ENCODE results near the gene CKAP4.

CKAP4 gene

DNA sequence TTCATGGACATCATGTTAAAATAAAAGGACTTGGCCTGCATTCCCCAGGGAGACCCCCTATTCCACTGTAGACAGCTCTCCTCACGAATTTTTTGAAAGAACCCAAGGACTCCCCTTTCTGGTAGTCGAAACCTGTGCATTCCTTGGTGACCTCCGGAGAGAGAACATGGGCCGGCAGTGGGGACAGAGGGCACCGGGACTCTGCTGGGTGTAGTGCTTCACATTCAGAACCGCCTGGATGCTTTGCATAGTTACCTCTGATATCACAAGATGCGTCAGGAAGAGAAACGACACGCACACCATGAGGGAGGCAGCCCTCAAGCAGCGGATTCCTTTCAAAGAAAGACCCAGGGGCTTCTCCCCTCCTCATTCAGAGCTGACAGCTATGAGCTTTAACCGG, 9.7 kb downstream of the CKAP4 start:
- DNase-seq, result no peak

DNA sequence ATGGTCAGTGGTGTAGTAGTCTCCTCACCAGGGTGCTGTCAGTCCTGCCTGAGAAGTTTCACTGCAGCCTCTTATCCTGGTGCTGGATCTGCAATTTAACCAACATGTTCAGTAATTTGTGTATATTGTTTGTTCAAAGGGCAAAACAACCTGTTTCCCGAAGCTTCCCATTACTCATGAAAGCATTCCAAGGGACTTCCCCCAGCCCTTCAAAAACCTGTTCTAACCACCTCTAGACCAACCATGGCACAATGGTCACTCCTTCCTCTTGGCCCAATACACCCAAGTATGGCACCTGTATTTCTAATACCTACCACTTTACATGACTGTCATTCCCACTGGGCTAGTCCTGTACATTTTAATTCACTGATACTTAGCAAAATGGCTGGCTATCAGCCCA, 12.1 kb downstream of the CKAP4 start:
- DNase-seq, result no peak

DNA sequence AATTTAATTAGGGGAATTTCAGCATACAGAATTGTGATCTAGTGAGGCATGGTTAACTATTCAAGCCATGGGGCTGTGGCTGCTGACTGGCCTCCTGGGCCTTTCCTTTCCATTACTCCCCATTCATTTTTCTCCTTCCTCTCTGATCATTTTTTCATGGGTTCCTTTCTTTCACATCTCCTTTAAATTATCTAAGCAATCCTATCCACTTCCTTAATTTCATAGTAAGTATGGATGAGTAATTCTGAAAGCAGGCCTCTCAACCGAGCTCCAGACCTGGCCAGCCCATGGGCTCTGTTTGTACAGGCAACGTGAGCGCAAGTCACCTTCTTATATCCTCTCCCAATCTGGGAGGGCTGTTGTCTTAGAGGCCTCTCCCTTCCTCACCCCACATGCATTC, 13.4 kb downstream of the CKAP4 start:
- DNase-seq, result no peak

DNA sequence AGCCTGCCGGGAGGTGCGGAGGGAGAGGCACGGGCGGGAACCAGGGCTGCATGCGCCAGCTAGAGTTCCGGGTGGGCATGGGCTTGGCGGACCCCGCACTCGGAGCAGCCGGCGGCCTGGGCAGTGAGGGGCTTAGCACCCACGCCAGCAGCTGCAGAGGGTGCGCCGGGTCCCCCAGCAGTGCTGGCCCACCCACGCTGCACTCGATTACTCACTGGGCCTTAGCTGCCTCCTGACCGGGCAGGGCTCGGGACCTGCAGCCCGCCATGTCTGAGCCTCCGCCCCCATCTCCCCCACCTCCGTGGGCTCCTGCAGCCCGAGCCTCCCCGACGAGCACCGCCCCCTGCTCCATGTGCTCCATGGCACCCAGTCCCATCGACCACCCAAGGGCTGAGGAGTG, 14.8 kb downstream of the CKAP4 start:
- DNase-seq, result no peak

DNA sequence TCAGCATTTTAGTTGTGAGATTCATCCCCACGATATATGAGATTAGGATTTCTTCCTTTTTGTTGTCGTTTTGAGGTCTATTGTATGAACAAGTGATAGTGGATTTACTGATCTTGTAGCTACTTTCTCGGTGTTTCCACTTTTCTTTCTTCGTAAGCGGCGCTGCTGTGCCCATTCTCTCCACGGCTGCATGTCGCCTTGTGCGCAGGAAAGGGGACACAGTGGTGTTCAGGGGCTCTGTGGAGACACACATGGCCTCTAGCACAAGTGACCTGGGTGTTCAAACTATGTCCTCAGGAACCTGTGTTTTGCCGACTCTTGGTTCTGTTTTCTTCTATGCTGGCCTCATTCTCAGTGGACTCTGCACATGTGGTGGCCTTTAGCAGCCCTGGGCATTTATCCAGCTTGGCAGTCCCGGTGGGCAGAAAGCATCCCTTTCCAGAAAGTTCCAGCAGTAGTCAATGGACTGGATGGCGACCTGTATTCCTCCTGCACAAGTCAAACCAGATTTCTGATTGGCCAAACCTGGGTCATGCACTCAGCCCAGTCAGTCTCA, 18.7 kb downstream of the CKAP4 start:
- DNase-seq, result no peak

DNA sequence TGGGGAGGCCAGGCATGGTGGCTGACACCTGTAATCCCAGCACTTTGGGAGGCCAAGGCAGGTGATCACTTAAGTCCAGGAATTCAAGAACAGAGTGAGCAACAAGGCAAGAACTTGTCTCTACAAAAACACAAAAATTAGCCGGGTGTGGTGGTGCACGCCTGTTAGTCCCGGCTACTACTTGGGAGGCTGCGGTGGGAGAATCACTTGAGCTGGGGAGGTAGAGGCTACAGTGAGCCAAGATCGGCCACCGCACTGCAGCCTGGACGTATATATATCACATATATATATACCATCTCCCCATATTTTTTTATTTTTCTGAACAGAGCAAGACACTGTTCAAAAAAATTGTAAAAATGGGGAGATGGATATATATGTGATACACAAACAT, 19.5 kb downstream of the CKAP4 start:
- DNase-seq, result no peak

DNA sequence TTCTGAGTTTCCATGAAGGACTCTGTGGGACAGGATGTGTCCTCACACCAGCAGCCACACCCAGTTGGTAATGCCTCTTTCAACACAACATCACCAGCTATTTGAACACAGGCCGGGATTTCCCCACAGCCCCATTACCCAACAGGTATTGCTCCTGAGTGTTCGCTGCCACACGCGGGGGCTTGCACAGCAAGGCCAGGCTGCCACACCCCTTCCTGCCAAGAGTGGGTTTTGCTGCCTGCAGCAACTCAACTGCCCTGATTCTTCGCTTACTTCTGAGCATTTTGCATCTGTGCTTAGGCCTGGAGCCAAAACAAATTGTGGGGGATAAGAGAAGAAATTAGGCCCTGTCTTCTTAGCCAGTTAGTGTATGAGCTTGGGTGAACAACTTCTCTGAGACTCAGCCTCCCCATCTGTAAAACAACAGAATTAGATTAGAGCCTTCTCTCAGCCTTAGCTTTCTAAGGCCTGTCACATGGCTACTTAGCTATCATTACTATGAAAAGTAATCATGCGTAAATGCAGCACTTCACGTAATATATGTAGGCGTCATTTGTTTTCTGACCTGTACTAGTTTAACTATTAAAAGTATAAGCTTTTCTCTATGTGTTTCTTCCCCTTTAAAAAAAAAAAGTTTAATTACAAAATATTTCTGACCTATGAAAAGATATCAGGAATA, 20.0 kb downstream of the CKAP4 start:
- DNase-seq, result peak; percentile 71

DNA sequence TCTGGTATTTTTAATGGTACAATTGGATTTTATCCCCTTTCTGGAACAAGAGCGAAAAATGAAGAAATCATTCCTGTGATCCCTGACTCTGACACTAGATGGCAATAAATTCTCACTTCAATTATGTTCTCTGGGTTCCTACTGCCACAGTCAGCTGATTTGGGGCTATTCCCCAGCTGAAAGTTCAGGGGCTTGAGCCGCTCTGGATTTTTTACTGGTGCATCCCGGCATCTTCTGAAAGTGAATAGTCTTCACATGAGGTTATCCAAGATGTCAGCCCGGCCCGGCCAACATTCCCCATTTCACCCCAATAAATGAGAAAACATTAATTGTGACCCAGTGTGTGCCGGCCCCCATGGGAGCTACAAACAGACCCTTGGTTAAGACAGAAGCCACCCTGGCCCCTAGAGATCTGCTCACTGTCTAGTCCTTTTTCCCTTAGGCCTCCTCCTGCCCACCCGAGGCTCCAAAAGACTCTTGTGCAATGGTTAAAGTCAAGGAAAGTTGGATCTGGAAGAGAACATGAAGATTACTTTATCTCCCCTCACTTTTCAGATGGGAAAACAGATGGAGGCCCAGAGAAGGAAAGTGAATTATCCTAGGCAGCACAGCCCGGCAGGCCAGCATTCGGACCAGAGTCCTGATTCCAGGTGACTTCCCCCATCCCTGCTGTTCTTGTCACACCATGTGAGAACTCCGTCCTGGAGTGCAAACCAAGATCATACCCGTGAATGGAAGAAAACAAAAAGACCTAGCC, 20.8 kb downstream of the CKAP4 start:
- peak; percentile 65 for DNase-seq

DNA sequence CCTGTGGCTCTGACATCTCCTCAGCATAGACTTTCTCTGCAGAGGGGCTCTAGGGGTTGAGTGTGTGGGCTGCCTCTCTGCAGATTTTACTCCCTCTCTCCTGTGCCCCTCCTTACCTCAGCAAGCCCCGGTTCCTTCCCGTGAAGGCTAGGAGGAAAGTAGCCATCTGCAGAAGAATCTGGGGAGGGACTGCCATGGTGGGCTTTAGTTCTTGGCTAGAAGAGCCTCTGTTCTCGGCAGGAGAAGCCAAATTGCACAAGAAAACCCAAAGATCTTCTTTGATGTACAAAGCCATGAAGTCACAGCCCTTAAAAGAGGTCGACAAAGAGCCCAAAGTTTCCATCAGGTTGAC, 23.5 kb downstream of the CKAP4 start:
- DNase-seq, result no peak

DNA sequence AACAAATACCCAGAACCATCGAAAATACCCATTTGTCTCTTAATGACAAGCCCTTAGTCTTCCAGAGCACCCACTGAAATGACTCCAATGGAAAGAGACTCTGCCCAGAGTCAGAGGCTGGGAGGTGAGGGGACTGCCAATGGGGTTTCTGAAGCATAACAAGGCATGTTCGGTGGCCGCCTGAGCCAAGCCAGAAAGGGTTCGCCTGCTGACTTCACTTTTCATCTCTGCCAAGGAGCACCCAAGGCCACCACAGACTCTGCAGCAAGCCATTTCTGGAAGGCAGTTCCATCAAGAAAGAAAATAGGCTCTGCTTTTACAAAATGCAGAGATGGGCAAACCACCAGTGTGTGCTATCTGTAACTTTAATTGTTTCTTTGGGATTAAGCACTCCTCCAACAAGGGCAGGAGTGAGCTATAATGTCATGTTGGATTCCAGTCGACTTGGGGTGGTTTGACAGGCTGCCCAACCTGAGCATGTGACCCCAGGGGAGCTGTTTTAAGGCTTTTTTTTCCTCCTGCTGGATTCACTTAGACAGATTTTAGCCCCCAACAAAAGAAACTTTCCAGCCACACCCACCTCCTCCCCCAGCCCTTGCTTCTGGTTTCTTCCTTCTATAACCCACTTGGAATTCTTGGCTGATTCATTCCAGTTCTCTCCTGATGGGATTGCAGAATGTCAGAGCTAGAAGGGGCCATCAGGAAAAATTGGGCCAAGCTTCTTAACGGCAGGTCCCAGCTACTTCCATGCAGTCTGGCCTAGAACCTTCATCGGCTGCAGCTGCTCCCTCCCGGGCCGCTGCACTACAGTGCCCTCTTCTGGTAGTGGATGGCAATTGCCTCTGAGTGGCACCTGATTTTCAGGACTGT, 24.1 kb downstream of the CKAP4 start:
- DNase-seq, result peak; percentile 88

DNA sequence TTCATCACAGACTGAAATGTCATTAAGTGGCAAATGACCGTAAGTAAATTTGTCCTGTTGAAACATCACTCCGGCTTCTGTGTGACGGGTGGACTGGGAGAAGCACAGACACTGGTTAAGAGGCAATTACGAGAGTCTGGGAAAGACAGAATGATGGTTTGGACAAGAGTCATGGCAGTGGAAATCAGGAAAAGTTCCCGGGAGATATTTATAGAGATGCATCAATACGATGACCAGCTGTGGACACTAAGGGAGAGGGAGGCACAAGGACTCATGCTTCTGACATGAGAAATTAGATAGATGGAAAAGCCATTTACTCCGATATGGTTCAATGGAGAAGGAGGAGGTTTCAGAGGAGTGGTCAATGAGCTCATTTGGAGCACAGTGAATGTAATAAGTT, 27.3 kb downstream of the CKAP4 start:
- DNase-seq, result no peak

DNA sequence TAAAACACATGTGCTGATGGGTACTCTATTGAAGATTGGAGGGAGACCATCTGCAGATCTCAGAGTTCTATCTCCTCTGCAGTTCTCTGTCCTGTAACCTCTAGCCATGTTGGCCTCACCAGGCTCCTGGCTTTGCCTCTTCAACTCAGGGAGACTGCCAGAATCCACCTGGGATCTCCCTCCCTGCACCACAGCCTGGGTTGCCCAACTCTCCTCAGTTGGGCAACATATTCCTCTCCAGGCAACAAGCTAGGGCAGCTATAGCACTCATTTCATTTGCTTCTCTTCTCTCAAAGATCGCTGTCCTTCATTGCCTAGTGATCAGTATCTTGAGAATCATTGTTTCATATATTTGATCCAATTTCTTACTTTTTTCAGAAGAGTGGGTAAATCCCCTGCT, 28.8 kb downstream of the CKAP4 start:
- DNase-seq, result no peak

DNA sequence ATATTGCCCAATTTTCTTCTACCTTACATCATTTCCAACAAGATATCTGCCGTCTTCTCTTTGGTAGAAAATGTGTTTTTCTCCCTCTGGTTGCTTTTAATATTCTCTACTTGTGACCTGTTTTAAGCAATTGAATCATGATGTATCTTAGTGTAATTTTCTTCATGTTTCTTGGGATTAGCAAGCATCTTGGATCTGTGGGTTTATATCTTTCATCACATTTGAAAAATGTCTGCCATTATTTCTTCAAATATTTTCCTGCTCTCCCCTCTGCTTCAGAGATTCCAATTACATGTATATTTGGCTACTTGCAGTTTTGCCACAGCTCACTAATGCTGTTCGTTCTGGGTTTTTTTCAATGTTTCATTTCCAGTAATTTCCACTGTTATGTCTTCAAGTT, 30.1 kb downstream of the CKAP4 start:
- DNase-seq, result no peak

DNA sequence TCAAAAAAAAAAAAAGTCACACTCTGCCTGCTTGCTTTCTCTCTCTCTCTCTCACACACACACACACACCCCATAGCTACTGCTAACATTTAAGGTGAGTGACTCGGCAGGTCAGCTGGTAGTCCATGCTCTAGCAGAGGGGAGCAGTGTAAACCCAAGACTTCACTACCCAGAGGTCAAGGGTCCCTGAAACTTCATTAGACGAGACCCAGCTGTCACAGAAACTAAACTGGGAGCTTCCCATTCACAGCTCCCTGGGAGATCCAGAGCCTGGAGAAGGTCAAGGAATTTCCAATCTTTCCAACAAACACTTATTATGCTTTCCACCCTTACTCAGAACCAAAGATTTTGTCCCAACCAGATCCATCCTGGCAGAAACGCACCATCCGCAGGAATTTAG, 33.2 kb downstream of the CKAP4 start:
- DNase-seq, result no peak

DNA sequence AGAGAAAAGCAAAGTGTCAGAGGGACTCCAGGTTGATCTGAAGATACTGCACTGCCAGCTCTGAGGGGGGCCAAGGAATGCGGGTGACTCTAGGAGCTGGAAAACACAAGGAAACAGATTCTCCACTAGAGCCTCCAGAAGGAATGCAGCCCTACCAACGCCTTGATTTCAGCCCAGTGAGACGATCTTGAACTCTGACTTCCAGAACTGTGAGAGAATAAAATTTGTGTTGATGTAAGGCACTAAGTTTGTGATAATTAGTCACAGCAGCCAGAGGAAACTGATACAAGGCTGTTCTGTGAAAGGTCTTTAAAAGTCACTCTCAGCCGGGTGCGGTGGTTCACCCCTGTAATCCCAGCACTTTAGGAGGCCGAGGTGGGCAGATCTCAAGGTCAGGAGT, 34.2 kb downstream of the CKAP4 start:
- no peak for DNase-seq

DNA sequence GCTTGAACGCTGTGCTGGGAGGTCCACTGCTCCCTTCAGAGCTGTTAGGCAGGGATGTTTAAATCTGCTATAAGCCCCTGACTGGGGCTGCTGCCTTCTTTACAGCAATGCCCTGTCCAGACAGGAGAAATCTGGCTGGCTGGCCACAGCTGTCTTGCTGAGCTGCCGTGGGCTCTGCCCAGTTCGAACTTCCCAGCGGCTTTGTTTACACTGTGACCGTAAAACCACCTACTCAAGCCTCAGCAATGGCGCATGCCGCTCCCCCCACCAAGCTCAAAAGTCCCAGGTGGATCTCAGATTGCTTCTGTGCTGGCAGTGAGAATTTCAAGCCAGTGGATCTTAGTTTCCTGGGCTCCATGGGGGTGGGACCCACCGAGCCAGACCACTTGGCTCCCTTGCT, 35.8 kb downstream of the CKAP4 start:
- DNase-seq, result no peak

DNA sequence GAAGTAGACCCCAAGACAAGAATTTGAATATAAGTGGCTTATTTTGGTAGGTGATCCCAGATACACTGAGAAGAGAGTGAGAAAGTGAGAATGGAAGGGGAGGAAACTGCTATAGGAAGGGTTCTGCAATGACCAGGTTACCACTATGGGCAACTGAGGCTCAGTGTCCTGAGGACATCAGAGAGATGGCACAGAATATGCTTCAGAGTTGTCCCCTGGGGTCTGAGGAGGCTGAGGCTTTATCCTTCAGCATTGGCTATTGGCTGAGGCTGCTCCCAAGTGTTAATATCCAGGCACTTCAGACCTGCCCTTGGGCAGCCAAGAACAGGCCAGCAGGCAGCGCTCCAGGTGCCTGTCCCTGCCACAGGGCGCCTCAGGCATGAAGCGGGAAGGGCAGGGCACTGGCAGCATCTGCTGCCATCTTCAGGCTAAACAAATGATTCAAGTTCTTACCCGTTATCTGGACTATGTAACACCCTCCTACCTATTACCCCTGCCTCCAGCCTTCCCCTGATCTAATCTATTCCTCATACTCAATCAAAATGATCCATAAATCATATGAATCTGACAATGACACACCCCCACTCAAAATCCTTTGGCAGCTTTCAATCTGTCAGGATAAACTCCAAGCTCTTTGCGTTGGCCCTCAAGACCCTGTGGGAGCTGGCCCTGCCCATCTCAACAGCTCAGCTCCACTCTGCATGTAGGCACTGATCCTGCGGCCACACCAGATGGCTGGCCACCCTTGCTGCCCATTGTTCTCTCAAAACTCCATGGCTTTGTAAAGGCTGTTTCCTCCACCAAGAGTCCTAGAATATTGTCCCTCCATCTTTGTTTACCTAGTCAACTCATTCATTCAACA, 42.4 kb downstream of the CKAP4 start:
- no peak for DNase-seq

DNA sequence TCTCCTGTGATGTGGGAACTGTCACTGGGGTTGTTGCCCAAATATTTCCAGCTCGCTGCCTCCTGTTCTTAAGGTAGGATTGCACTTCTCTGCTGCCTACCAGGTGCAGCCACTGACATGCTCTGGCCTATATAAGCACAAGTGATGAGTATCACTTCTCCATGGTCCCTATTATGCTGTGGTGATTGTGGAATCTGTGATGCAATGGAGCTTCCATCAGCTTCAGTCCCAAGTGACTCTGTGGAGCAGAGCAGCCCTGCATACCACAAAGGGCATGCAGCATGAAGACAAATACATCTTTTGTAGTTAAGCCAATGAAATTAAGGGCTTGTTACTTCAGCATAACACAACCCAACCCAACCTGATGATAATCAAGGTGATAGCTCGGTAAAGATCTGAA, 43.5 kb downstream of the CKAP4 start:
- DNase-seq, result no peak

DNA sequence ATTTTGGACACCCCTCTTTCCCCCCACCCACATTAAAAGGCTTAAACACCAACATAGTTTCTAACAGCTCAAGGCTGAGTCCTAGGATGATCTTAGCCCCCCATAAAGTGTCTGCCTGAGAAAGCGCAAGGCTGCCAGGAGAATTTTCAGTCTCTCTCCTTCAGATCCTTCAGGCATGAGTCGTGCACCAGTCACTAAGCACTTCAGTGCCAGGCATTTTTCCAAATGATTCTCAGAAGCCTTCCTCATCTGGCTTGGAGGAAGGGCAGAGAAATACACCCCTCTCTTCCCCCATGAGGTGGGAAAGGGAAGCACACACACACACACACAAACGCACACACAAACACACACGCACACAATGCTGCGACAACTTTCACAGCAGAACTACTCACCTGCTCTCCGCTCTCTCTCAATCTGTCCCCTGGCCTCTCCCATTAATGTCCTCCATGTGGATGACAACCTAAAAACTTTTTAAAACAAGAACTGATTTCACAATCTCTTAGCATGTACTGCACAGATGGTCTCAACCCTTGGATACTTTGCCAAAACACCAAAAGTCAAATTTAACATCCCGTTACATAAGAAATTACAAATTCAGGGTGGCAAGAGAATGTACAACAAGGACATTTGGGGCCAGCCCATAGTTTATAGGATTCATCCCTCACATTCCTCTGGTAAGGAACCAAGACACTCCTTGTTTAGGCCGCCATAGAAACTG, 49.8 kb downstream of the CKAP4 start:
- no peak for DNase-seq

DNA sequence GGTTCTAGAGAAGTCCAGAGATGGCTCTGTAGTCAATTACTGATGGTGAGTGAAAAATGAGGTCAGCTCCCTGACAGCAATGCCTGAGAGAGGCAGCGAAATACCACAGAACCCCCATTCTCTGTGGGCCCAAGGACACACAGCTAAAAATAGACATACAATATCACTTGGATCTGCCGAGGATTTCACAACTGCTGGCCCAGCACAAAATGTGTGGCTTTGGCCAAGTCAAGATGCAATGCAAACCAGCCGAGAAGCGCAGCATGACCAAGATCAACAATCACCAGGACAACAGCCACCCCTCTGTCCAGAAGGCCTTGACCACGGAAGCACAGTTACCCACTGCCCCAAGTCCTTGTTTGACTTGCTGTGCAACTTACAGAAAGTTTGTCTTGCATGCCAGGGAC, 52.2 kb downstream of the CKAP4 start:
- DNase-seq, result no peak

DNA sequence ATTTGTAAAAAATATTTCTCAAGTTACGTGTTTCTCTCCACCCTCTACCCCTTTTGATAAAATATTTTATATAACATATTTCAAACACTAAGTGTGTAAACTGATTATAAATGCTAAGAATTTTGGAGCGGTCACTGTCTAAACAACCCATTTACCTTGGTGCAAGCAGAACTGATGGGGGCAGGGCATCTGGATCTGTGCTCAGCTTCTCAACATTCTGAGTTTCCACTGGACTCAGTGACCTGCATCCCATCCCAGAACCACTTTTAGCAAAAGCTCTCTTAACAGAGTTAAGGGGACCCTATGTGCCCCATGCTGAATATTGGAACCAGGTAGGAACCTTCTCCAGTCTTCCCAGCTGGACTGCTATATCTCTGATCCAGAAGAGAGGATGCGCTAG, 53.5 kb downstream of the CKAP4 start:
- no peak for DNase-seq
